GM18909 (cell line): ENCODE results near the gene RADX.
"Not testable (repeated sequence)": the region's sequence is repeated elsewhere in the genome, so short reads cannot be mapped to it uniquely, and the experiment has no call there.

Experiments
- ATAC-seq: cut with Tn5 transposase; IDR thresholded peaks from one replicate; pipeline ENCODE4 v1.9.1; 2021; ENCODE audit warnings: mild to moderate bottlenecking; ENCODE audit not compliant: unreplicated experiment, poor library complexity

RADX gene

GRCh38 chrX:106611679-106612392, at the start of gene RADX:
Gene RADX (plus strand): TSS chrX:106611978. CDS start chrX:106612081, 103 bp downstream.
- ATAC-seq = peak; percentile 98

- no peak for ATAC-seq
Measured at GRCh38 chrX:106564986-106565385, 46.8 kb upstream of the RADX start.

GRCh38 chrX:106566362-106566761, 45.4 kb upstream of the RADX start:
- ATAC-seq = no peak

- no peak for ATAC-seq
Measured at GRCh38 chrX:106581856-106582255, 29.9 kb upstream of the RADX start.

GRCh38 chrX:106585478-106585877, 26.3 kb upstream of the RADX start:
- no peak for ATAC-seq

GRCh38 chrX:106588801-106589200, 23.0 kb upstream of the RADX start:
- no peak for ATAC-seq

- ATAC-seq = no peak
Measured at GRCh38 chrX:106599411-106599810, 12.4 kb upstream of the RADX start.

- ATAC-seq = no peak
Measured at GRCh38 chrX:106606571-106606970, 5.2 kb upstream of the RADX start.

- no peak for ATAC-seq
Measured at GRCh38 chrX:106608016-106608415, 3.8 kb upstream of the RADX start.

- ATAC-seq = peak; percentile 17
Measured at GRCh38 chrX:106611317-106611678, 480 bp upstream of the RADX start.

- peak; percentile 27 for ATAC-seq
Measured at GRCh38 chrX:106612393-106612763, 600 bp downstream of the RADX start.

GRCh38 chrX:106613277-106613676, 1.5 kb downstream of the RADX start:
- no peak for ATAC-seq

GRCh38 chrX:106615041-106615440, 3.3 kb downstream of the RADX start:
- no peak for ATAC-seq

GRCh38 chrX:106619797-106620196, 8.0 kb downstream of the RADX start:
- ATAC-seq = no peak

- no peak for ATAC-seq
Measured at GRCh38 chrX:106621836-106622235, 10.1 kb downstream of the RADX start.

- no peak for ATAC-seq
Measured at GRCh38 chrX:106626789-106627188, 15.0 kb downstream of the RADX start.

- no peak for ATAC-seq
Measured at GRCh38 chrX:106631615-106632014, 19.8 kb downstream of the RADX start.

GRCh38 chrX:106649523-106650428, 38.0 kb downstream of the RADX start:
- ATAC-seq = peak; percentile 98

GRCh38 chrX:106653625-106654024, 41.8 kb downstream of the RADX start:
- not testable (repeated sequence) for ATAC-seq

GRCh38 chrX:106670631-106671030, 58.9 kb downstream of the RADX start:
- ATAC-seq = no peak

- ATAC-seq = no peak
Measured at GRCh38 chrX:106672527-106672926, 60.7 kb downstream of the RADX start.

GRCh38 chrX:106680716-106681115, 68.9 kb downstream of the RADX start:
- no peak for ATAC-seq
